Measurements from ENCODE around the gene RAD51B. TPM values are rescaled to one million over a fixed set of nuclear protein-coding genes. Genes with fewer than 3 reads are reported as not detected.

The RAD51B gene
- total and polyA plus RNA-seq, 2 of the 13 experiments (the other 11 are each of a cell fraction or from before 2014, with no cell fraction given) = 7.0 to 9.5 TPM

GRCh38 chr14:68607081-68607866 lies 787.7 kb downstream of the RAD51B start (continued):
- TF ChIP-seq ZSCAN21 (CRISPR knock-in tag; IDR thresholded peaks at IDR 0.05; ENCODE audit: borderline replicate concordance) (no peak; the same call in 1 of the 2 replicates), NR2F2 (IDR thresholded peaks at IDR 0.05; ENCODE audit: borderline replicate concordance, low read depth) (no peak), ZBTB3 (CRISPR knock-in tag; IDR thresholded peaks at IDR 0.05; ENCODE audit: borderline replicate concordance, low read depth) (no peak), IKZF4 (CRISPR knock-in tag; IDR thresholded peaks at IDR 0.05; ENCODE audit: borderline replicate concordance, low read depth, not compliant biosample characterization) (no peak), ETV5 (CRISPR knock-in tag; IDR thresholded peaks at IDR 0.05; ENCODE audit: borderline replicate concordance) (peak; percentile 78; the same call in 1 of the 2 replicates), RBM22 (optimal IDR thresholded peaks at IDR 0.05; ENCODE audit: low read length) (no peak), HDAC2 (CRISPR knock-in tag; IDR thresholded peaks at IDR 0.05) (peak; percentile 75), HNF4A (CRISPR knock-in tag; IDR thresholded peaks at IDR 0.05) (no peak; the same call in 1 of the 2 replicates), ARID5B (CRISPR knock-in tag; IDR thresholded peaks at IDR 0.05) (peak; percentile 81), ZNF576 (CRISPR knock-in tag; IDR thresholded peaks at IDR 0.05) (no peak), TRIM24 (CRISPR knock-in tag; IDR thresholded peaks at IDR 0.05) (no peak), POGK (CRISPR knock-in tag; conservative IDR thresholded peaks at IDR 0.05) (0 out of 2 replicates have a peak, but pooled peaks have one; percentile 58), ZNF619 (CRISPR knock-in tag; IDR thresholded peaks at IDR 0.05) (no peak), ZNF879 (CRISPR knock-in tag; IDR thresholded peaks at IDR 0.05) (no peak), TBX2 (CRISPR knock-in tag; IDR thresholded peaks at IDR 0.05; ENCODE audit: borderline replicate concordance) (peak; percentile 75), CSRNP1 (CRISPR knock-in tag; IDR thresholded peaks at IDR 0.05) (0 out of 2 replicates have a peak, but pooled peaks have one; percentile 63), ZNF121 (CRISPR knock-in tag; IDR thresholded peaks at IDR 0.05) (no peak), ZBTB8A (CRISPR knock-in tag; IDR thresholded peaks at IDR 0.05; ENCODE audit: borderline replicate concordance, low read depth) (no peak), DMAP1 (CRISPR knock-in tag; IDR thresholded peaks at IDR 0.05) (no peak), FOSL1 (CRISPR knock-in tag; IDR thresholded peaks at IDR 0.05; ENCODE audit: borderline replicate concordance) (no peak), HNRNPUL1 (IDR thresholded peaks at IDR 0.05; ENCODE audit: low read depth, low read length) (no peak), KDM4B (CRISPR knock-in tag; IDR thresholded peaks at IDR 0.05) (no peak)

Data from HepG2 (cell line).